ENCODE measurements around the gene PCBP3. TPM values are rescaled to one million over a fixed set of nuclear protein-coding genes. Genes with fewer than 3 reads are reported as not detected.
"Not testable (repeated sequence)": the region's sequence is repeated elsewhere in the genome, so short reads cannot be mapped to it uniquely, and the experiment has no call there.

The PCBP3 gene
- total RNA-seq, 1 experiment from 2014 or later = 15.2 TPM

DNA sequence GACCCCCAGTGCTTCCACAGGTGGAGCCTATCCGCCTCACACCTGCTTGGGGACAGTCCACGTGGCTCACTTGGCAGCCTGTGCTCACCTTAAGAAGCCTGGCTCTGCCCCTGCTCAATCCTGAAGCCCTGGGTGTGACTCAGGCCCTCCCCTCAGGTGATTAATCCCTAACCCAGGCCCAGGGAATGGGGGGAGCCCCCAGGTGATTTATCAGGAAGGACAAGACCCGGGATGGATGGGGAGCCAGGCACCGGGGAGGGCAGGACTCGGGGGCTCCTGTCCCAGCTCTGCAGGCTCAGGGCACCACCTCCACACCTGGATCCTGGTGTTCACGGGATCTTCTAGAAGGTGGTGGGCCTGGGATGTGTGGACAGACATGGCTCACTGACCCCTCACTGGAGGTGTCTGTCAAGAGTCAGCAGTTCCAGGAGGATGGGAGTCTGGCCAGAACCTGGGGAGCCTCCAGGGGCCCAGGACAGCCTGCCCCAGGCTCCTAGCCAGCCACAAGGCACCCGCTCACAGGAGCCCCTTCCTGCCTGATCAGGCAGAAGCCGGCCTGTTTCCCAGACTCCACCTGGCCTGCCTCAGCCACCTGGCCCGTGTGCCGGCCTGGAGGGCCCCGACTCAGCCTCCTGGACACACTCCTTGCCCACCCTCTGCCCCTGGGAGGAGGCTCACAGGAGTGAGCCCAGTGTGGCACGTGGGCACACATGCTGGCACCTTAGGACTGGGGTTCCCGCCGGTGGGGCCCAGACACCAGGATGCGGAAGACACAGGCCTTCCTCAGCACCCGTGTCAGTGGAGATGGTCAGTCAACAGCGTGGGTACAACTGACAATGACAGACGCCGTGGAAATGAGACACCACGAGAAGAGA is 299.5 kb downstream of the PCBP3 start:
- DNase-seq (ENCODE audit: low read depth in 1 of 2, low spot score in 2 of 2) = no peak
- Histone ChIP-seq H3K4me3 (no peak overlapping the region), H3K36me3 (no peaks in the 10 kb centered on the region), H3K9me3 (replicated peaks) (no peaks in the 10 kb centered on the region), H3K27me3 (replicated peaks) (no peaks in the 10 kb centered on the region), H3K27ac (no peak overlapping the region), H3K4me1 (replicated peaks) (no peaks in the 10 kb centered on the region)

DNA sequence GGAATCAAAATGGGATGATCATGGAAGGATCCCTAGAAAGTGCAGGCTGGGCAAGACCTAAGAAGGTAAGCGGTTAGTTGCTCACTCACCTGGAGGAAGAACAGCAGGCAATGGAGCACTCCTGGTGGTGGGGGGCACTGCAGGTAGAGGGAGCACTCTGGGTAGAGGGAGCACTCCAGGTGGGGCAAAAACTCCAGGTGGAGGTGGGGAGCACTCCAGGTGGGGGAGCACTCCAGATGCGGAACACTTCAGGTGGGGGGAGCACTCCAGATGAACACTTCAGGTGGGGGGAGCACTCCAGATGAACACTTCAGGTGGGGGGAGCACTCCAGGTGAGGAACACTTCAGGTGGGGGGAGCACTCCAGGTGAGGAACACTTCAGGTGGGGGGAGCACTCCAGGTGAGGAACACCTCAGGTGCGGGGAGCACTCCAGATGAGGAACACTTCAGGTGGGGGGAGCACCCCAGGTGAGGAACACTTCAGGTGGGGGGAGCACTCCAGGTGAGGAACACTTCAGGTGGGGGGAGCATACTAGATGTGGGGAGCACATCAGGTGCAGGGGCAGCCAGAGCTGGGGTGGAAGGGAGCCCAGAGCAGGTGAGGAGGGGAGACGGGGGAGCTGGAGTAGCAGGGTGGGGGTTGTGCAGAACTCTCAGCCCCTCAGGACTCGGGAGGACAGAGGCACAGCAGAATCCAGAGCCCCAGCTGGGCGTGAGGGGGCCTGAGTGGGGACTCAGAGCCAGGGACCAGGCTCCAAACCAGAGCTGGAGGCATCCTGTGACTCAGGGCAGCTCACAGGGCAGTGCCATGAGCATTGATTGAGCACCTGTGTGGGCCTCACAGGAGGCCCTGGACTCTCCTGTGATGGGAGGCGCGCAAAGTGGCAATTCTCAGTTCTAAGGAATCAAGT is 300.4 kb downstream of the PCBP3 start:
- H3K4me1 ChIP-seq (replicated peaks) = no peaks in the 10 kb centered on the region
- no peak overlapping the region for H3K4me3 ChIP-seq
- H3K36me3 ChIP-seq = no peaks in the 10 kb centered on the region
- no peaks in the 10 kb centered on the region for H3K27me3 ChIP-seq (replicated peaks)
- H3K9me3 ChIP-seq (replicated peaks) = no peaks in the 10 kb centered on the region
- H3K27ac ChIP-seq = no peak overlapping the region
- no peak for DNase-seq (ENCODE audit: low read depth in 1 of 2, low spot score in 2 of 2)

DNA sequence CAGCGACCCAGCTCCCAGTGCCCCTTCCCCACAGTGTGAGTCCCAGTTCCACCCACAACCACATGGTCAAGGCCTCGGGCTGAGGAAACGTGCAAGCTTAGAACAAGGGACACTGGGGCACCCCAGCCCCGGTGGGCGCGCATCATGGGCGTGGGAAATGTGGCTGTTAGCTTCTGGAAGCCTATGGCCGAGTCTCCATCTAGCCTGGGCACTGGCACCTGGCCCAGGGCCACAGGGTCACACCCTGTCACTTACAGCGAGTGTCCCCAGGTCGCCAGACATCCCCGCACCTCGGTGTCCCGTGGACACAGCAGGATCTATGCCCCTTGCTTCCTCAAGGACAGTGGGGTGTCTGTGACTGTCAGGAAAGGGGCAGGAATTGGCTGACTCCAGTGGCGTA is 301.1 kb downstream of the PCBP3 start:
- Histone ChIP-seq H3K4me3 (no peak overlapping the region), H3K27me3 (replicated peaks) (no peaks in the 10 kb centered on the region), H3K4me1 (replicated peaks) (no peaks in the 10 kb centered on the region)

DNA sequence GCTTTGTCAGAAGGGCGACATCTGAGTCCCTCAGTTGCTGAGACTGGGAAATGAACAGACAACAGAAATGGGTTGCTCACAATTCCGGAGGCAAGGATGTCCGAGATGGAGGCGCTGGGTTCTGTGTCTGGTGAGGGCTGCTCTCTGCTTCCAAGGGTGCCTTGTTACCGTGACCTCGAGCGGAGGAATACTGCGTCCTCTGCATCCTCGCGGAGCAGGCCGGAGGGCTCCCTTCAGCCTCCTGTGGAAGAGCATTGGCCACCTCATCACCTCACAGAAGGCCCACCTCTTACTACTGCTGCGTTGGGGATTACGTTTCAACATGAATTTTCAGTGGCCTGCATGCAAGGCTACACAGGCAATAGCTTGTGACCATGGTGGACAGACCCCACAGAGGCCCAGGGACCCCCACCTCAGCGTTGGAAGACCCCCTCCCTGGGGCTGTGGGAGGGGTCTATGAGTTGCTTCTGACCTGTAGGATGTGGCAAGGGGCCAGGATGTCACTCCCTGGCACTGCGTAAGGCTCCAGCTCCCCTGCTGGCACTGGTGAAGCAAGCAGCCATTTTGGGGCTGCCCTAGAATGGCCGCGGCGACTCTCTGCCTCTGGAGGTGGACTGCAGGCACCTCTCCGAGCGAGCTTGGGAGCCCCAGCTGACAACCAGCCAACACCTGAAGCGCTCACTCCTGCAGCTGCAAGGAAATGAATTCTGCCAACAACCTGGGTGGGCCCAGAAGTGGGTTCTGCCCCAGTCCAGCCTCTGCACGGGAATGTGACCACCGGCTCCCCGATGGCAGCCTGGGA is 301.7 kb downstream of the PCBP3 start:
- H3K4me3 ChIP-seq = no peak overlapping the region
- H3K36me3 ChIP-seq = no peaks in the 10 kb centered on the region
- no peaks in the 10 kb centered on the region for H3K9me3 ChIP-seq (replicated peaks)
- H3K27ac ChIP-seq = no peak overlapping the region
- DNase-seq (ENCODE audit: low read depth in 1 of 2, low spot score in 2 of 2) = no peak
- H3K4me1 ChIP-seq (replicated peaks) = no peaks in the 10 kb centered on the region
- no peaks in the 10 kb centered on the region for H3K27me3 ChIP-seq (replicated peaks)

More for the DNA sequence above, 301.1 kb downstream of the PCBP3 start:
- Histone ChIP-seq H3K27ac (no peak overlapping the region), H3K36me3 (no peaks in the 10 kb centered on the region), H3K9me3 (replicated peaks) (no peaks in the 10 kb centered on the region)
- no peak for DNase-seq (ENCODE audit: low read depth in 1 of 2, low spot score in 2 of 2)

DNA sequence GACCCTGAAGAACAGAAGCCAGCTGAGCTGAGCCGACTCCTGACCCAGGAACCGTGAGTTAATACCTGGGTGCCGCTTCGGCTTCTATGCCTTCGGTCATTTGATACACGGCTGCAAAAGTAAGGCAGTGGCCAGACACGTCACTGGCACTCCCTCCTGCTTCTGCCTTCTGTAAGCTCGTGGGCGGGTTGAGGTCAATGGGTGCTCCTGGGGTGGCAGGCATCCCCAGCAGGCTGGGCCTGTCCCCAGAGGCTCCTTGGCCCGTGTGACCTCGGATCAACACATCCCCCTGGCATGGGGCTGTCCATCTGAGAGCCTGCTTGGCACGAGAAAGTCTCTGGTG is 302.3 kb downstream of the PCBP3 start:
- H3K27me3 ChIP-seq (replicated peaks) = no peaks in the 10 kb centered on the region
- H3K36me3 ChIP-seq = no peaks in the 10 kb centered on the region
- no peak for DNase-seq (ENCODE audit: low read depth in 1 of 2, low spot score in 2 of 2)

DNA sequence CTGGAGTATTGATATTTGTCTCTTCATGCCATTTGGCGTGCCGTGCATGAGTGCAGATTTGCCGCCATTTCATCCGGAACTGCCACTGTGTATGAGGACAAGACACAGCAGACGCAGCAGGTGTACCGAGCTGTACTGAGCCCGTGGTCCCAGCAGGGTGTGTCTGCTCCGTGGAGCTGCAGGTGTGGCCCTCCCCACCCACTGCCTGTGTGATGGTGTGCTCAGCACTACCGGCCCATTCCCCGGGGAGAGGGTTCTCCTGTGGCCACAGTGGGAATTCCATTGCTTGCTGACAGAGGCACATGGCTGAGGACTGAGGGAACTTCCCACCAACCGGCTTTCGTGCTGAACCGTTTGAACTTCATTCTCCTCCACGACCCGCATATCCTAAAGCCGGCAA is 303.8 kb downstream of the PCBP3 start:
- H3K27me3 ChIP-seq (replicated peaks) = no peaks in the 10 kb centered on the region
- no peaks in the 10 kb centered on the region for H3K36me3 ChIP-seq
- no peak overlapping the region for H3K27ac ChIP-seq
- DNase-seq (ENCODE audit: low read depth in 1 of 2, low spot score in 2 of 2) = no peak
- H3K4me1 ChIP-seq (replicated peaks) = no peaks in the 10 kb centered on the region
- H3K9me3 ChIP-seq (replicated peaks) = no peaks in the 10 kb centered on the region
- H3K4me3 ChIP-seq = no peak overlapping the region

More for the DNA sequence above, 302.3 kb downstream of the PCBP3 start:
- H3K9me3 ChIP-seq (replicated peaks) = no peaks in the 10 kb centered on the region
- no peaks in the 10 kb centered on the region for H3K4me1 ChIP-seq (replicated peaks)
- no peak overlapping the region for H3K4me3 ChIP-seq
- H3K27ac ChIP-seq = no peak overlapping the region

DNA sequence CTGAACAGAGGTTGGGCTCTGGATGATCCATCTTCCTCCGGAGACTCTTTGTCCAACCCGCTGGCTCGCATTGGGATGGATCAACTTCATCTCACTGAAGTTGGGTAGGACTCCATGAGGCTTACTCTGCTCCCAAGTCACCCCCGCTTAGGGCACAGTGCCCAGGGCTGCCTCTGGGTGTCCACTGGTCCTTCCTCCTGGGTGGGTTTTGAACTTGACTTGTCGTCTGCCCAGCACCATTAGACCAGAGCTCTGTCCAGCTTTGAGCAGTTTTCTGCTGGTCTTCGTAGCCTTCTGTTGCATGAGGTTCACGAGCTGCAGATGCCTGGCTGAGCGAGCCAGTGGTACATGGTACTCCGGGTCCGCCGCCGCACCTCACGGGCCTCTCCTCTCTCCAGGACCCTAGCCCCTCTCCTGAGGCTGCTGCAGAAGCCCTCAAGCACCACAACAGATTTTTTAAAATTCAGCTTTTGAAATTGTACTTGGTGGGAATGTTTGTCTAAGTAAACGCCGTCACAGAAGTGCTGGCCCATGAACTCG is 304.3 kb downstream of the PCBP3 start:
- Histone ChIP-seq H3K4me1 (replicated peaks) (no peaks in the 10 kb centered on the region), H3K4me3 (no peak overlapping the region), H3K27me3 (replicated peaks) (no peaks in the 10 kb centered on the region), H3K36me3 (no peaks in the 10 kb centered on the region), H3K27ac (no peak overlapping the region), H3K9me3 (replicated peaks) (no peaks in the 10 kb centered on the region)
- no peak for DNase-seq (ENCODE audit: low read depth in 1 of 2, low spot score in 2 of 2)

DNA sequence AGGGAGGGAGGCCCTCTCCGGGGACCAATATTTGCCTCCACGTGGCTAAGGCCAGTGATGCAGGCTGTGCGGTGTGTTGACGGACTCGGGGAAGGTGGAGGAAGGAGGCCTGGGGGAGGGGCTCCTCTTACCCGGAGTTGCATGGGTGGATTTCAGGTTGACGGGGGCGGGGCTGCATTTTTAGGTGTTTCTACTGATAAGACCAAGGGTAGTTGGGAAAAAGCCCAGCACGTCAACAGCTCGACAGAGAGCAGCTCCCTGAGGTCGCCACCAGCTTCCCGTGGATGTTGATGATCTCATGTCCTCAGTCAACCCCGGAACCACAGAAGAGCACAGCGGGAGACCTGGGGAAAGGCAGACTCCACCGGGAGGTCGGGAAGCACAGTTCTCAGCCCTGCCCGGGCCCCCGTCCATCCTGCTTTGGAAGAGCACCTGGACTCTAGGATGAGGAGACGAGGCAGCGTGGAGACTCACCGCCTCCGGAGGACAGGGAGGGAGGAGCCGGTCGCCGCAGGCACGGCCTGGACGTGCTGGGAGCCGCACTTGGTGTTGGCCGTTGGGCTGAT is 305.1 kb downstream of the PCBP3 start:
- no peak for DNase-seq (ENCODE audit: low read depth in 1 of 2, low spot score in 2 of 2)
- Histone ChIP-seq H3K4me3 (no peak overlapping the region), H3K27ac (no peak overlapping the region), H3K4me1 (replicated peaks) (no peaks in the 10 kb centered on the region), H3K36me3 (no peaks in the 10 kb centered on the region), H3K27me3 (replicated peaks) (no peaks in the 10 kb centered on the region), H3K9me3 (replicated peaks) (no peaks in the 10 kb centered on the region)

DNA sequence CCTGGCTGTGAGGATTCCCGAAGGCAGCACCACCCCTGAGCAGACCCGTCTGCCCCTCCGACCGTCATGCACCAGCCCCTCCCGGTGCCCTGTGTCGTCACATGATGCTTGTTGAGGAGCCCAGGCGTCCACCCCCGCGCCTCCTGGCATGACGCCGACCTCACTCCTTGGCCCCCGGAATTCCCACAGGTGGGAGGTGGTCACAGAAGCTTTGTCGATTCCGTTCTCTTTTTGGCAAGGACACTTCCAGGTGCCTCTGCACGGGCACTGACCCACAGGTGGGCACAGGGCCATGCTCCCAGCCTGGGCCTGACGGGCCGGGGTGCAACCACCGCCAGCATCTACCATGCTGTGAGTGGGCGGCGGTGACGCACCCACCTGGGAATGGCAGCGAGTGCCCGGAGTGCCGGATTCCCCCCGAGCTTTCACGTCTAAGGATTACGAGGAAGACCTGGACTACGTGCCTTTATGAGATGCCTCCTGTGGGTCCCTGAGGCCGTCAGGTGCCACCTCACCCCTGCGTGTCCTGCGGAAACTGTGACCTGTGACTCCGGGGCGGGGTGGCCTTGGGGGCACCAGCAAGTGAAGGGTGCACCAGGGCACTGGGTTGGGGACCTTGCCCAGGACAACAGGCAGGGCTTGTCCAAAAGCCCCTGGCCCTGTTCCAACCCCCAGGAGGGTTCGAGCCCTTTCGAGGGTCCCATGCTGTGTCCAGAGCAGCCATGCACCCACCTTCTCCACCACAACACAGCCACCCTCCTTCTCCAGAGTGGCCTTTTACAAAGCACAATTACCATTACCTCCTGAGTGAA is 306.6 kb downstream of the PCBP3 start:
- DNase-seq (ENCODE audit: low read depth in 1 of 2, low spot score in 2 of 2) = peak in 1 of 2 experiments; percentile 41
- no peak overlapping the region for H3K4me3 ChIP-seq
- no peaks in the 10 kb centered on the region for H3K36me3 ChIP-seq

DNA sequence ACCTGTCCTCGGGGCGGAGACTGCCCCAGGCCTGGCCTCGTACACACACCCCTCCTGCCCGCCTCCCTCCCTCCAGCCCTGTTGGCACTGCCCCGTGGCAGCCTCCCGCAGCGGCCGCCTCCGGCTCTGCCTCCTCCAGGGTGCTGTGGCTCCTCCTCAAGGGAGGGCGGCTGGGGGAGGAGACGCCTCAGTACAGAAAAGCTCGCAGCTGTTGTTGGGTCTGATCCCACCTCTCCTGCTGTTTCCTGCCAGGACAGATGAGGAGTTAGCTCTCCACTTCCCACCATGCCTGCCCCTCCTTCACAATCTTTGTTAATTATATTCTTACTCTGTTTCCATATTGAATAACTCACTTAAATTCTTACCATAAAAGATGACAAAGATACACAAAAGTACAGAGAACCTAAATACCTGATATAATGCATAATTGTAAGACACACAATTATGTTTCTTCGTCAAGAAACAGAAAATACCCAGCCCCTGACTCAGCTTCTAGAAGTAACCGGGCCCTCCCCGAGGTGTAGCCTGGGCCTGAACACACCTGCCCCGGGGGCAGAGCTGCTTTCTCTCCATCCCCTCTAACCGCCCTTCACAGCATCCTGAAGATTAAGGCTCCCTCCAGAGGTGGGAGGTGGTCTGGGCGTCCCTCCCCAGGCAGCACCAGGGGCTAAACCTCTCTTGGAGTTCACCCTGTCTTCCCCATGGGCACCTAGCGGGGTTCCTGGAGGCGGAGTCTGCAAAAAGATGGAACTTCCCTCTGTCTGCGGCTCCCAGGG is 307.4 kb downstream of the PCBP3 start:
- peak in 1 of 2 experiments; percentile 43 for DNase-seq (ENCODE audit: low read depth in 1 of 2, low spot score in 2 of 2)
- Histone ChIP-seq H3K9me3 (replicated peaks) (no peaks in the 10 kb centered on the region), H3K36me3 (no peaks in the 10 kb centered on the region), H3K4me3 (no peak overlapping the region), H3K27ac (no peak overlapping the region), H3K27me3 (replicated peaks) (no peaks in the 10 kb centered on the region), H3K4me1 (replicated peaks) (no peaks in the 10 kb centered on the region)

More for the DNA sequence above, 306.6 kb downstream of the PCBP3 start:
- Histone ChIP-seq H3K4me1 (replicated peaks) (no peaks in the 10 kb centered on the region), H3K9me3 (replicated peaks) (no peaks in the 10 kb centered on the region), H3K27me3 (replicated peaks) (no peaks in the 10 kb centered on the region), H3K27ac (no peak overlapping the region)

DNA sequence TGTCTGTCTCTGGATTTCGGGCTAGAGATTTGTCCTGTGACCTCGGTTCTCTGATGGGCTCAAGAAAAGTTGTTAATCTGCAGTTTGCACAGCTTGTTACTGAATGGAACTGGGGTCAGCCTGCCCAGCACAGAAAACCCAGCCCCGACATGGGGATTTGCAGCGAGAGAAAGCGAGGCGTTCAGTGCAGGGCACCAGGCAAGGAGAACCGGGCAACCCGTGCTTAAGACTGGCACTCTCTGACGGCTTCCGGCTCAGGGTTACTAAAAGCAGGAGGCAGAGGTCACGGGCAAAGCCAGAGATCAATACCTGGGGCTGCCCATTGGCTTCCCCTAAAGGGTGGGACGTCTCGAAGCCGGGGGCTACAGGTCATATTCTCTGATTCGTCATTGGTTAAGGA is 308.2 kb downstream of the PCBP3 start:
- H3K4me3 ChIP-seq = no peak overlapping the region
- no peaks in the 10 kb centered on the region for H3K9me3 ChIP-seq (replicated peaks)
- no peak overlapping the region for H3K27ac ChIP-seq
- no peaks in the 10 kb centered on the region for H3K4me1 ChIP-seq (replicated peaks)
- H3K27me3 ChIP-seq (replicated peaks) = no peaks in the 10 kb centered on the region
- DNase-seq (ENCODE audit: low read depth in 1 of 2, low spot score in 2 of 2) = no peak
- no peaks in the 10 kb centered on the region for H3K36me3 ChIP-seq

DNA sequence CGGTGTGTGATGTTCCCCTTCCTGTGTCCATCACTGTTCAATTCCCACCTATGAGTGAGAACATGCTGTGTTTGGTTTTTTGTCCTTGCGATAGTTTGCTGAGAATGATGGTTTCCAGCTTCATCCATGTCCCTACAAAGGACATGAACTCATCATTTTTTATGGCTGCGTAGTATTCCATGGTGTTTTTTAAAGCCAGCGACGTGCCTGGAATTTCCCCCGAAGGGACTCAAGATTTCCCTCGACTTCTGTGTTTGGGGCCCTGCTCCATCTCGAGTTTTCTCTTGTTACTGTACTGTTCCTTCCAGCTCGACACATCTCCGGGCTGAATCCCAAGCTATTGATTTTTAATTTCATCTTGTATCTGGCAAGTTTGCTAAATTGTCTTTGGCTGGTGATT is 309.0 kb downstream of the PCBP3 start:
- H3K9me3 ChIP-seq (replicated peaks); H3K27me3 ChIP-seq (replicated peaks); H3K4me3 ChIP-seq; H3K4me1 ChIP-seq (replicated peaks); DNase-seq (ENCODE audit: low read depth in 1 of 2, low spot score in 2 of 2); H3K36me3 ChIP-seq; H3K27ac ChIP-seq: not testable (repeated sequence)

All from SJSA1 (cell line).